Ovary (tissue), 3 donors: ENCODE data around the gene INO80.

ENCODE experiments used
- POLR2A ChIP-seq: fragments of 450-650 bp; IDR thresholded peaks from one replicate; pipeline ENCODE4 v1.6.1; 2017; ENCODE audit warnings: antibody characterized with exemption, mild to moderate bottlenecking, moderate library complexity
- TF ChIP-seq, protein P1 (sequence below), 3 donors: fragments of 450-650 bp in 2 of 3; fragments of 200-600 bp in 1 of 3; IDR thresholded peaks; one replicate each; pipeline versions ENCODE4 v1.5.1 to v1.8.0; 2016 to 2022; ENCODE audit warnings: antibody characterized with exemption in 3 of 3, mild to moderate bottlenecking in 1 of 3
- donor health status: DM: no; HTN: no; CAD: no.

DNA sequence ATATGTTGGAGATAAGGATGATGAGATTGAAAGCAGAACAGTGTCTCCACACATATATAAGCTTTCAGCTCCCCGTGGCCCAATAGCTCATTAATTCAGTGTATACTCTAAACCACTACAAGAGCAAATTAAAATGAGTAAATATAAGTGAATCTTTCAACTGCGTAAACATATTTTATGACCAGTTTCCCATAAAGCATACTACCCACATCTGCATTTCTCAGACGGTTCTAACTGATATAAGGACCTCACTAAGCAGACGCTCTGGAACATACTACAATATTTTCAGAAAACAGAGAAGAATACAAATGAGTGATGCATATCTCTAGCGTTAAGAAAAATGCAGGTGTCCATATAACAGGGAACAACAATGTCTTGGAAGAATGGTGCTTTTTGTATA is 73.2 kb downstream of the INO80 start:
- TF ChIP-seq, protein P1, sequence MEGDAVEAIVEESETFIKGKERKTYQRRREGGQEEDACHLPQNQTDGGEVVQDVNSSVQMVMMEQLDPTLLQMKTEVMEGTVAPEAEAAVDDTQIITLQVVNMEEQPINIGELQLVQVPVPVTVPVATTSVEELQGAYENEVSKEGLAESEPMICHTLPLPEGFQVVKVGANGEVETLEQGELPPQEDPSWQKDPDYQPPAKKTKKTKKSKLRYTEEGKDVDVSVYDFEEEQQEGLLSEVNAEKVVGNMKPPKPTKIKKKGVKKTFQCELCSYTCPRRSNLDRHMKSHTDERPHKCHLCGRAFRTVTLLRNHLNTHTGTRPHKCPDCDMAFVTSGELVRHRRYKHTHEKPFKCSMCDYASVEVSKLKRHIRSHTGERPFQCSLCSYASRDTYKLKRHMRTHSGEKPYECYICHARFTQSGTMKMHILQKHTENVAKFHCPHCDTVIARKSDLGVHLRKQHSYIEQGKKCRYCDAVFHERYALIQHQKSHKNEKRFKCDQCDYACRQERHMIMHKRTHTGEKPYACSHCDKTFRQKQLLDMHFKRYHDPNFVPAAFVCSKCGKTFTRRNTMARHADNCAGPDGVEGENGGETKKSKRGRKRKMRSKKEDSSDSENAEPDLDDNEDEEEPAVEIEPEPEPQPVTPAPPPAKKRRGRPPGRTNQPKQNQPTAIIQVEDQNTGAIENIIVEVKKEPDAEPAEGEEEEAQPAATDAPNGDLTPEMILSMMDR (IDR thresholded peaks at IDR 0.05) = no peak
- no peak for TF ChIP-seq POLR2A
